ENCODE results near the gene FLYWCH1.
"Not testable (repeated sequence)": the region's sequence is repeated elsewhere in the genome, so short reads cannot be mapped to it uniquely, and the experiment has no call there.

FLYWCH1 gene

DNA sequence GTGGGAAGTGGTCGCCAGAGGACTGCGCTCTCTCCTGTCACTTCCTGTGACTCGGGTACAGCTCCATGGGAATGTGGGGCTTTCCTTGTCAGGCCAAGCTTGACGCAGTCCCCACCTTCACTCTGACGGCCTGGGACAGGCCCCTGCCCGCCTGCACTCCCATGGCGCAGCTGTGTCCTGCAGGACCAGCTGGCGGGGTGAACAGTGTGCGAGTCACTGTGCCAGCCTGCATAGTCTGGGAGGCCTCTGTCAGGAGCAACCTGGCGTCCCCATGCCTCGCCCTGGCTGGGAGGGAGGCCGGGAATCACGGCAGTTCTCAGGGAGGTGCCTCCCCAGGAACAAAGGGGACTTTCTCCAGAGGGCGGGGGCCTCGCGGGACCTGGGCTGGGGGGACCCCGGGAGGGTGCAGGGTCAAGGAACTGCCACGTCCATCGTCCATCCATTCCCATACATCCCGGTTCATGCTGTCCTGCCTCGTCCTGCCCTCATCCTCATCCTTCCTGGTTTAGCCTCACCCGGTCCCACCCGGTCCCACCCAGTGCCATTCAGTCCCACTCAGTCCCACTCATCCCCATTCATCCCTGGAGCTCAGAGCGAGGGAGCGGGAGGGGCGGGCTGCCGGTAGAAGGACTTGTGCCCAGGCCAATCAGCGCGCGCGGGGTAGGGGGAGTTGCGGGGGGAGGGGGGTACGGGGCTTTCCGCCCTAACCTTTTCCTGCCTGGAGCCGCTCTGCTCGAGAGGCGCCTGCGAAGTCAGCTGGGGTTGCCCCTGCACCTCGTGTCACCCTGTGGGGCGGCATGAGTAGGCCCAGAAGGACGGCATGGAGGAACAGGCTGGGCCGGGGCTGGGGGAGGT is 13.4 kb downstream of the FLYWCH1 start:
- Histone ChIP-seq H3K4me3 (ENCODE audit: low read length) (no peak overlapping the region), H3K4me1 (ENCODE audit: control insufficient read depth, insufficient read depth, low read length) (peaks cover 2% of the 10 kb centered on the region), H3K9ac (ENCODE audit: low read length) (no peak overlapping the region), H3K27me3 (ENCODE audit: control insufficient read depth, insufficient read depth, low read length) (no peaks in the 10 kb centered on the region), H3K27ac (ENCODE audit: low read depth, low read length) (no peak overlapping the region), H3K36me3 (ENCODE audit: control insufficient read depth, insufficient read depth, low read length) (peaks cover 3% of the 10 kb centered on the region)

DNA sequence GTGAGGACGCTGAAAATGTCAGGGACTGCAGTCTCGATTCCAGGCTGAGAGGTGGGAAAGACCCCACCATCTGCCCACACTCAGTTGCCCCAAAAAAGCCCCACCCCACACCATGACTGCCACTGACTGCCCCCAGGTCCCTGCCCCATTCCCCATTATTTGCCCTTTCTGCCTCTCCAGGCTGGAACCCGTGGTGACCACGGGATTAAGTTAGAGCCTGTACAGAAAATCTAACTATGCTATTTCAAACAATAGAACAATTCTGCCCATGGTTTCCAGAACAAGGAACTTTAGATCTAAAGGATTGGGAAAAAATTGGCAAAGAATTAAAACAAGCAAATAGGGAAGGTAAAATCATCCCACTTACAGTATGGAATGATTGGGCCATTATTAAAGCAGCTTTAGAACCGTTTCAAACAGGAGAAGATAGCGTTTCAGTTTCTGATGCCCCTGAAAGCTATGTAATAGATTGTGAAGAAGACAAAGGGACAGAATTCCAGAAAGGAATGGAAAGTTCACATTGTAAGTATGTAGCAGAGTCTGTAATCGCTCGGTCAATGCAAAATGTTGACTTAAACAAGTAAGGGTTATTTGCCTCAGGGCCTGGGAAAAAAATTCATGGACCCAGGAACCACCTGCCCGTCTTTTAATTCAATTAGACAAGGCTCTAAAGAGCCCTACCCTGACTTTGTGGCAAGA is 14.4 kb downstream of the FLYWCH1 start:
- Histone ChIP-seq H3K4me1 (ENCODE audit: control insufficient read depth, insufficient read depth, low read length) (peaks cover 2% of the 10 kb centered on the region), H3K36me3 (ENCODE audit: control insufficient read depth, insufficient read depth, low read length) (peaks cover 6% of the 10 kb centered on the region), H3K27me3 (ENCODE audit: control insufficient read depth, insufficient read depth, low read length) (no peaks in the 10 kb centered on the region), H3K4me3 (ENCODE audit: low read length) (no peak overlapping the region), H3K9ac (ENCODE audit: low read length) (no peak overlapping the region), H3K27ac (ENCODE audit: low read depth, low read length) (no peak overlapping the region)

DNA sequence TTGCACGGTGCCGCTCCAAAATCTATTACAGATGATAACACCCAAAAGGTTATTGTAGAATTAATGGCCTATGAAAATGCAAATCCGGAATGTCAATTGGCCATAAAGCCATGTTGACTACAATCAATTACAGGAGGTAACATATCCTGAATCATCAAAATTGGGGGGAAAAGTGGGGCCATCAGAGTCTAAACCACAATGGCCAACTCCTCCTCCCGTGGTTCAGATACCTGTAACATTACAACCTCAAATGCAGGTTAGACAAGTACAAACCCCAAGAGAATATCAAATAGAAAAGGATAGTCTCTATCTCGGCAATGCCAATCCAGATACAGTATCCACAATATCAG is 14.9 kb downstream of the FLYWCH1 start:
- Histone ChIP-seq H3K36me3 (ENCODE audit: control insufficient read depth, insufficient read depth, low read length) (peaks cover 6% of the 10 kb centered on the region), H3K9ac (ENCODE audit: low read length) (no peak overlapping the region), H3K4me3 (ENCODE audit: low read length) (peak overlapping the region; percentile 59), H3K4me1 (ENCODE audit: control insufficient read depth, insufficient read depth, low read length) (peaks cover 2% of the 10 kb centered on the region), H3K27ac (ENCODE audit: low read depth, low read length) (no peak overlapping the region), H3K27me3 (ENCODE audit: control insufficient read depth, insufficient read depth, low read length) (no peaks in the 10 kb centered on the region)

DNA sequence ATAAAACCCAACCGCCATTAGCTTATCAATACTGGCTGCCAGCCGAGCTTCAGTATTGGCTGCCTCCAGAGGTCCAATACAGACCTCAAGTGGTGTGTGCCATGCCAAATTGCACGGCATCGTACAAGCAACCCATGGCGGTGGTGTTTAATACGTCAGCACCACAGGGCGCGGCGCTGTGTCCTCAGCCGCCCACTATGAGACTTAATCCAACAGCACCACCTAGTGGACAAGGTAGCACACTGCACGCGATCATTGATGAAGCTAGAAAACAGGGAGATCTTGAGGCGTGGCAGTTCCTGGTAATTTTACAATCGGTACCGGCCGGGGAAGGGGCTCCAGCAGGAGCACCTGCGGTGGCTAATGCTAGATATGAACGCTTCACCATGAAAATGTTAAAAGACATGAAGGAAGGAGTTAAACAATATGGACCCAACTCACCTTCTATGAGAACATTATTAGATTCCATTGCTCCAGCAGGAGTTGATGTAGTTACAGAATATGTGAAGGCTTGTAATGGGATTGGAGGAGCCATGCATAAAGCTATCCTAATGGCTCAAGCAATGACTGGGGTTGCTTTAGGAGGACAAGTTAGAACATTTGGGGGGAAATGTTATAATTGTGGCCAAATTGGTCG is 15.4 kb downstream of the FLYWCH1 start:
- H3K4me1 ChIP-seq (ENCODE audit: control insufficient read depth, insufficient read depth, low read length), result peaks cover 2% of the 10 kb centered on the region
- peak overlapping the region; percentile 59 for H3K4me3 ChIP-seq (ENCODE audit: low read length)
- peaks cover 6% of the 10 kb centered on the region for H3K36me3 ChIP-seq (ENCODE audit: control insufficient read depth, insufficient read depth, low read length)
- H3K9ac ChIP-seq (ENCODE audit: low read length), result no peak overlapping the region
- no peaks in the 10 kb centered on the region for H3K27me3 ChIP-seq (ENCODE audit: control insufficient read depth, insufficient read depth, low read length)
- no peak overlapping the region for H3K27ac ChIP-seq (ENCODE audit: low read depth, low read length)

DNA sequence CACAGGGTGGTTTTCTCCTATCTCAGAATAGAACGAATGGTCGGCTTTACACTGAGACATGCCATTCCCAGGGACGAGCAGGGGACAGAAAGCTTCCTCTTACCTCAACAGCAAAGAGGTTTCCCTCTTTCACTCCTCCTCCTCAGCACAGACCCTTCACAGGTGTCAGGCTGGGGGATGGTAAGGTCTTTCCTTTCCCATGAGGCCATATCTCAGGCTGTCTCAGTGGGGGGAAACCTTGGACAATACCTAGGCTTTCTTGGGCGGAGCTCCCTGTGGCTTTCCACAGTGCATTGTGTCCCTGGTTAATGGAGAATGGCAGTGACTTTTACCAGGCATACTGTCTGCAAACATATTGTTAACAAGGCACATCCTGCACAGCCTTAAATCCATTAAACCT is 16.4 kb downstream of the FLYWCH1 start:
- not testable (repeated sequence) for H3K4me1 ChIP-seq (ENCODE audit: control insufficient read depth, insufficient read depth, low read length); H3K27me3 ChIP-seq (ENCODE audit: control insufficient read depth, insufficient read depth, low read length); H3K4me3 ChIP-seq (ENCODE audit: low read length); H3K9ac ChIP-seq (ENCODE audit: low read length); H3K36me3 ChIP-seq (ENCODE audit: control insufficient read depth, insufficient read depth, low read length); H3K27ac ChIP-seq (ENCODE audit: low read depth, low read length)

DNA sequence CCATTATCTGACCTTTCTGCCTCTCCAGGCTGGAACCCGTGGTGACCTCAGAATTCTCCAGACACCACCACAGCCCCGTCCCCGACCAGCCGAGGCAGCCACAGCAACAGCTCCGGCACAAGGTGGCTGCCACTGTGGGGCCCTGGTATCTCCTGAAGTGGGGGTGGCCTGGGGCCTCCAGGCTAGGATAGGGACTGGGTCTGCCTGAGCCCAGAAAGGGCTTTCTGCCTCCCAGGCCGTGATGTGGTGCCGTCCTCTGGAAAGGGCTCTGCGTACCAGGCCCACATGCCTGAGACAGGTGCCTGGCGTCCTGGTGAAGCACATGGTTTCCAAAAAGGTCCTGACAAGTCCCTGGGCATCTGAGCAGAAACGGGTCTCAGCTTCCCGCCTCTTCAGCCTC is 17.1 kb downstream of the FLYWCH1 start:
- Histone ChIP-seq H3K36me3 (ENCODE audit: control insufficient read depth, insufficient read depth, low read length) (peaks cover 6% of the 10 kb centered on the region), H3K4me1 (ENCODE audit: control insufficient read depth, insufficient read depth, low read length) (peaks cover 2% of the 10 kb centered on the region), H3K4me3 (ENCODE audit: low read length) (no peak overlapping the region), H3K27me3 (ENCODE audit: control insufficient read depth, insufficient read depth, low read length) (no peaks in the 10 kb centered on the region), H3K27ac (ENCODE audit: low read depth, low read length) (no peak overlapping the region), H3K9ac (ENCODE audit: low read length) (no peak overlapping the region)

DNA sequence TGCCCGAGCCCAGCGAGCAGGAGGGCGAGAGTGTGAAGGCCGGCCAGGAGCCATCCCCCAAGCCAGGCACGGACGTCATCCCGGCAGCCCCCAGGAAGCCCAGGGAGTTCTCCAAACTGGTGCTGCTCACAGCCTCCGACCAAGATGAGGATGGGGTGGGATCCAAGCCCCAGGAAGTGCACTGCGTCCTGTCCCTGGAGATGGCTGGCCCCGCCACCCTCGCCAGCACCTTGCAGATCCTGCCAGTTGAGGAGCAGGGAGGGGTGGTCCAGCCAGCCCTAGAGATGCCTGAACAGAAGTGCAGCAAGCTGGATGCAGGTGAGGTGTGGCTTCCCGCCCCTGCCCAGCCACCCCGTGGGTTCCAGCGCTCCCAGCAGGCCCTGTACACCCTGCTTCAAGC is 18.0 kb downstream of the FLYWCH1 start:
- Histone ChIP-seq H3K36me3 (ENCODE audit: control insufficient read depth, insufficient read depth, low read length) (peaks cover 8% of the 10 kb centered on the region), H3K9ac (ENCODE audit: low read length) (no peak overlapping the region), H3K27ac (ENCODE audit: low read depth, low read length) (no peak overlapping the region)

DNA sequence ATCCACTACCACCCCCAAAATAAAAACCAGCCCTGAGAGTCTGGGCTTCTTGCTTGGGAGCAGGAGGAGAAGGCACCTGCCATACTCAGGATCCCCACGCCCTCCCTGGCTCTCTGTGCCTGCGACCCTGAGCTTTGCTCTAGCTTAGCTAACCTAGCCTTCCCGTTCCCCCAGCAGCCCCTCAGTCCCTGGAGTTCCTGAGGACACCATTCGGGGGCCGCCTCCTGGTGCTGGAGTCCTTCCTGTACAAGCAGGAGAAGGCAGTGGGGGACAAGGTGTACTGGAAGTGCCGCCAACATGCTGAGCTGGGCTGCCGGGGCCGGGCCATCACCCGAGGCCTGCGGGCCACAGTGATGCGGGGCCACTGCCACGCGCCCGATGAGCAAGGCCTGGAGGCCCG is 18.5 kb downstream of the FLYWCH1 start:
- Histone ChIP-seq H3K27ac (ENCODE audit: low read depth, low read length) (no peak overlapping the region), H3K4me1 (ENCODE audit: control insufficient read depth, insufficient read depth, low read length) (peaks cover 2% of the 10 kb centered on the region), H3K27me3 (ENCODE audit: control insufficient read depth, insufficient read depth, low read length) (no peaks in the 10 kb centered on the region), H3K9ac (ENCODE audit: low read length) (no peak overlapping the region), H3K36me3 (ENCODE audit: control insufficient read depth, insufficient read depth, low read length) (peaks cover 8% of the 10 kb centered on the region), H3K4me3 (ENCODE audit: low read length) (no peak overlapping the region)

More for the DNA sequence above, 18.0 kb downstream of the FLYWCH1 start:
- H3K27me3 ChIP-seq (ENCODE audit: control insufficient read depth, insufficient read depth, low read length), result no peaks in the 10 kb centered on the region
- peaks cover 2% of the 10 kb centered on the region for H3K4me1 ChIP-seq (ENCODE audit: control insufficient read depth, insufficient read depth, low read length)
- H3K4me3 ChIP-seq (ENCODE audit: low read length), result no peak overlapping the region

DNA sequence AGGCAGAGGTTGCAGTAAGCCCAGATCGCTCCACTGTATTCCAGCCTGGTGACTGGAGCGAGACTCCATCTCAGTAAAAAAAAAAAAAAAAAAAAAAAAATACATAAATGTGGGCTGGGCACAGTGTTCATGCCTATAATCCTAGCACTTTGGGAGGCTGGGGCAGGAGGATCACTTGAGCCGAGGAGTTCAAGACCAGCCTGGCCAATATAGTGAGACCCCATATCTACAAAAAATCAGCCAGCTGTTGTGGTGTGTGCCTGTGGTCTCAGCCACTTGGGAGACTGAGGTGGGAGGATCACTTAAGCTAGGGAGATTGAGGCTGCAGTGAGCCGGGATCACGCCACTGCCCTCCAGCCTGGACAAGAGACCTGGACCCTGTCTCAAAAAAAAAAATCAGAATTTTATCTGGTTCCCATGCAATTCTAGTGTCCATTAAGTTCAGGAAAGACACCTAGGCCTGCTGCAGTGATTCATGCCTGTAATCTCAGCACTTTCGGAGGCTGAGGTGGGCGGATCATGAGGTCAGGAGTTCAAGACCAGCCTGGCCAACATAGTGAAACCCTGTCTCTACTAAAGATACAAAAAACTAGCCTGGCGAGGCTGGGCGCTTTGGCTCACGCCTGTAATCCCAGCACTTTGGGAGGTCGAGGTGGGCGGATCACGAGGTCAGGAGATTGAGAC is 19.6 kb downstream of the FLYWCH1 start:
- H3K27me3 ChIP-seq (ENCODE audit: control insufficient read depth, insufficient read depth, low read length); H3K36me3 ChIP-seq (ENCODE audit: control insufficient read depth, insufficient read depth, low read length); H3K27ac ChIP-seq (ENCODE audit: low read depth, low read length); H3K4me1 ChIP-seq (ENCODE audit: control insufficient read depth, insufficient read depth, low read length); H3K9ac ChIP-seq (ENCODE audit: low read length); H3K4me3 ChIP-seq (ENCODE audit: low read length): not testable (repeated sequence)

DNA sequence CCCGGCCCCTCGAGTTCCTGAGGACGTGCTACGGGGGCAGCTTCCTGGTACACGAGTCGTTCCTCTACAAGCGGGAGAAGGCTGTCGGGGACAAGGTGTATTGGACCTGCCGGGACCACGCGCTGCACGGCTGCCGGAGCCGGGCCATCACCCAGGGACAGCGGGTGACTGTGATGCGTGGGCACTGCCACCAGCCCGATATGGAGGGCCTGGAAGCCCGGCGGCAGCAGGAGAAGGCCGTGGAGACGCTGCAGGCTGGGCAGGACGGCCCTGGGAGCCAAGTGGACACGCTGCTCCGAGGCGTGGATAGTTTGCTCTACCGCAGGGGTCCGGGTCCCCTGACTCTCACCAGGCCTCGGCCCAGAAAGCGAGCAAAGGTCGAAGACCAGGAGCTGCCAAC is 21.4 kb downstream of the FLYWCH1 start:
- H3K4me1 ChIP-seq (ENCODE audit: control insufficient read depth, insufficient read depth, low read length), result no peaks in the 10 kb centered on the region
- H3K27me3 ChIP-seq (ENCODE audit: control insufficient read depth, insufficient read depth, low read length), result no peaks in the 10 kb centered on the region
- peaks cover 13% of the 10 kb centered on the region for H3K36me3 ChIP-seq (ENCODE audit: control insufficient read depth, insufficient read depth, low read length)
- H3K9ac ChIP-seq (ENCODE audit: low read length), result no peak overlapping the region
- H3K27ac ChIP-seq (ENCODE audit: low read depth, low read length), result no peak overlapping the region
- H3K4me3 ChIP-seq (ENCODE audit: low read length), result no peak overlapping the region

DNA sequence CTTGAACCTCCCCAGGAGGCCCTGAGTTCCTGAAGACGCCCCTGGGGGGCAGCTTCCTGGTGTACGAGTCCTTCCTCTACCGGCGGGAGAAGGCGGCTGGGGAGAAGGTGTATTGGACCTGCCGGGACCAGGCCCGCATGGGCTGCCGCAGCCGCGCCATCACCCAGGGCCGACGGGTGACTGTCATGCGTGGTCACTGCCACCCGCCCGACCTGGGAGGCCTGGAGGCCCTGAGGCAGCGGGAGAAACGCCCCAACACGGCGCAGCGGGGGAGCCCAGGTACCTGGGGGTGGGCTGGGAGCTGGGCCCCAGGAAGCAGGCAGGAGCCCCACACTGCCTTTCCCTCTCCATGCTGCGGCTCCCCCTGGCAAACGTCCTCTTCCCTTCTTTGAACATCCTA is 22.0 kb downstream of the FLYWCH1 start:
- H3K27ac ChIP-seq (ENCODE audit: low read depth, low read length), result no peak overlapping the region
- H3K27me3 ChIP-seq (ENCODE audit: control insufficient read depth, insufficient read depth, low read length), result no peaks in the 10 kb centered on the region
- H3K4me1 ChIP-seq (ENCODE audit: control insufficient read depth, insufficient read depth, low read length), result no peaks in the 10 kb centered on the region
- no peak overlapping the region for H3K4me3 ChIP-seq (ENCODE audit: low read length)
- no peak overlapping the region for H3K9ac ChIP-seq (ENCODE audit: low read length)
- peaks cover 15% of the 10 kb centered on the region for H3K36me3 ChIP-seq (ENCODE audit: control insufficient read depth, insufficient read depth, low read length)

DNA sequence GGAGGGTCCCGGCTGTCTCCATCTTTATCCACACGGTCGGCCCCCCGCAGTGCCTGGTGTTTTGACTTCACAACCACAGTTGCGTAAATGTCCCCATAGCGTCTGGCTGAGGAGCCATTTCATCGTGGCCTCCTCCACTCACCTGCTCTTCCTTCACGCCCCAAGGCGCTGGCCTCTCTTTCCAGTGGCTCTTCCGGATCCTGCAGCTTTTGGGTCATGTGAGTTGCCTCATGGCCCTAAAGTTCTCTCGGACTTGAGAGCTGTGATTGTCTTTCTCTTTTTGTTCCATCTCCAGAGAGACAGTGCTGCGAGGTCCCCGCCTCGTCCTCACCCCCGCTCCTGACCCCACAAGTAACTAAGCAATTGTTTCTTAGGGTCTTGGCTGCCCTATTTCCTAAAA is 22.7 kb downstream of the FLYWCH1 start:
- H3K36me3 ChIP-seq (ENCODE audit: control insufficient read depth, insufficient read depth, low read length), result peaks cover 16% of the 10 kb centered on the region
- no peak overlapping the region for H3K4me3 ChIP-seq (ENCODE audit: low read length)
- H3K9ac ChIP-seq (ENCODE audit: low read length), result no peak overlapping the region
- H3K27ac ChIP-seq (ENCODE audit: low read depth, low read length), result no peak overlapping the region
- no peaks in the 10 kb centered on the region for H3K27me3 ChIP-seq (ENCODE audit: control insufficient read depth, insufficient read depth, low read length)
- no peaks in the 10 kb centered on the region for H3K4me1 ChIP-seq (ENCODE audit: control insufficient read depth, insufficient read depth, low read length)
